BJ (cell line): ENCODE results near the gene RPS5. TPM values are rescaled to one million over a fixed set of nuclear protein-coding genes. Genes with fewer than 3 reads are reported as not detected.
A peak's percentile ranks its signal among the peaks of the same experiment; 100 is the strongest.

ENCODE experiments used
- CTCF ChIA-PET: fragments of 350-600 bp; formaldehyde crosslinking; extraction: SDS; loops from one replicate; lab custom pipeline; 2021; ENCODE audit warnings: antibody characterized with exemption, inconsistent platforms; lab: Yijun Ruan, JAX
- POLR2A ChIA-PET: fragments of 300-600 bp; sonication (Branson Sonifier 250); formaldehyde crosslinking; extraction: SDS; loops from one replicate; lab custom pipeline; 2021; ENCODE audit warnings: antibody characterized with exemption; lab: Charles Lee
- DNase-seq: peaks from one replicate; pipeline ENCODE4 v3.0.0-alpha.2; 2011; ENCODE audit warnings: low read depth
- H3K27me3 ChIP-seq: 2 replicates; pipeline ENCODE4 v1.6.0; 2011; ENCODE audit warnings: low read length; ENCODE audit not compliant: control insufficient read depth, insufficient read depth
- H3K36me3 ChIP-seq: 2 replicates; pipeline ENCODE4 v1.5.1; 2011; ENCODE audit warnings: low read length; ENCODE audit not compliant: control insufficient read depth, insufficient read depth
- H3K4me3 ChIP-seq: 2 replicates; pipeline ENCODE4 v1.5.1; 2011; ENCODE audit warnings: low read depth, mild to moderate bottlenecking, control low read depth, low read length
- polyA plus RNA-seq: library from polyadenylated mRNA; depleted of rRNA; stranded (reverse); fragments of >200 nt; gene quantifications from 2 replicates; pipeline ENCODE4 v1.2.3, GENCODE V29; 2011
- TF ChIP-seq, protein P1 (sequence below): IDR thresholded peaks from 2 replicates; pipeline ENCODE4 v1.5.1; 2011; ENCODE audit warnings: low read depth, mild to moderate bottlenecking, control low read depth, inconsistent platforms, low read length, moderate library complexity; ENCODE audit not compliant: insufficient read depth

Gene RPS5
- polyA plus RNA-seq, 1 experiment, result 3,326 TPM

DNA sequence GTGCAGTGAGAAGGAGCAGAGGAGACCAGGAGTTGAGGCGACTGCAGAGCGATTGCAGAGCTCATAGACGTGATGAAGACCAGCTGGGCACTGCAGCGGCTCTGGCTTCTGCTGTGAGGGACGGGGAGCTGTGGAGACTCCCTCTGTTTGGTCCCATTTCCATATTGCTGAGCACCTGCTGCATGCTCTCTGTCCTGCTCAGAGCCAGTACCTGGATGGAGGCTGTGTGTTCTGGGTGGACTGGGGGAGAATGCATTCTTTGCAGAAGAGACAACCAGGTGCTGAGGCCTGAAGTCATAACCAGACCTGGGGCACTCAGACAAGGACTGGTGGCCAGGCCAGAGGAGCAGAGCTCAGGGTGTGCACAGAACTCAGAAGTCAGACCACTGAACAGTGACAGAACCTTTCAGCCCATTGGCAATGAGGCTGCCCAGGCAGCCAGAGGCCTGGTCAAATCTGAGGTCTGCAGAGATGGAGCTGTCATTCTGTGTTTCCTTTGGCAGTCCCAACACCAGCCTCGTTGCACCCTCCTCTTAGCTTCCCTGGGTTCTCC lies 32.5 kb upstream of the RPS5 start:
- TF ChIP-seq, protein P1, sequence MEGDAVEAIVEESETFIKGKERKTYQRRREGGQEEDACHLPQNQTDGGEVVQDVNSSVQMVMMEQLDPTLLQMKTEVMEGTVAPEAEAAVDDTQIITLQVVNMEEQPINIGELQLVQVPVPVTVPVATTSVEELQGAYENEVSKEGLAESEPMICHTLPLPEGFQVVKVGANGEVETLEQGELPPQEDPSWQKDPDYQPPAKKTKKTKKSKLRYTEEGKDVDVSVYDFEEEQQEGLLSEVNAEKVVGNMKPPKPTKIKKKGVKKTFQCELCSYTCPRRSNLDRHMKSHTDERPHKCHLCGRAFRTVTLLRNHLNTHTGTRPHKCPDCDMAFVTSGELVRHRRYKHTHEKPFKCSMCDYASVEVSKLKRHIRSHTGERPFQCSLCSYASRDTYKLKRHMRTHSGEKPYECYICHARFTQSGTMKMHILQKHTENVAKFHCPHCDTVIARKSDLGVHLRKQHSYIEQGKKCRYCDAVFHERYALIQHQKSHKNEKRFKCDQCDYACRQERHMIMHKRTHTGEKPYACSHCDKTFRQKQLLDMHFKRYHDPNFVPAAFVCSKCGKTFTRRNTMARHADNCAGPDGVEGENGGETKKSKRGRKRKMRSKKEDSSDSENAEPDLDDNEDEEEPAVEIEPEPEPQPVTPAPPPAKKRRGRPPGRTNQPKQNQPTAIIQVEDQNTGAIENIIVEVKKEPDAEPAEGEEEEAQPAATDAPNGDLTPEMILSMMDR, result no peak
- DNase-seq, result no peak
- Histone ChIP-seq H3K27me3 (no peaks in the 10 kb centered on the region; the same call in 1 of the 2 replicates), H3K36me3 (peaks cover 14% of the 10 kb centered on the region), H3K4me3 (no peak overlapping the region)
- CTCF ChIA-PET, result interaction anchor here (1.3 kb wide), 1 partner anchor 15 kb away, joined by 4 read pairs; no protein-coding TSS in a partner anchor
- POLR2A ChIA-PET, result no interaction called here

DNA sequence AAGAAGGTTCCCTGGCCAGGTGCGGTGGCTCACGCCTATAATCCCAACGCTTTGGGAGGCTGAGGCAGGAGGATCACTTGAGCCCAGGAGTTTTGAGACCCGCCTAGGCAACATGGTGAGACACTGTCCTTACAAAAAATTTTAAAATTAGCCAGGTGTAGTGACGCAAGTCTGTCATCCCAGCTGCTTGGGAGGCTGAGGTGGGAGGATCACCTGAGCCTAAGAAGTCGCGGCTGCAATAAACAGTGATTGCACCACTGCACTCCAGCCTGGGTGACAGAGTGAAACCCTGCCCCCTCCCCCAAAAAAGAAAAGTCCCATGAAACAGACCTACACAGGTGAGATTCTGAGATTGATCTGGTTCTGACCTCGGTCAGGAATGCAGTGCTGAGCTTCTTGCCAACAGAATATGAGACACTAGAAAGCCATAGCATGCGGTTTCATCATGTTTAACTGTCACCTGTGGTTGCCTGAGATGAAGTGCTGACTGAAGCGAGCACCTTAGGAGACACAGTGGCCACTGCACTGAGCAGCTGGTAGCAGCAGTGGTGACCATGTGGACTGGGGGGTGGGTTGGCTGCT lies 31.8 kb upstream of the RPS5 start:
- Histone ChIP-seq H3K4me3 (no peak overlapping the region), H3K36me3 (peaks cover 14% of the 10 kb centered on the region), H3K27me3 (no peaks in the 10 kb centered on the region; the same call in 1 of the 2 replicates)
- DNase-seq, result no peak
- CTCF ChIA-PET, result interaction anchor here (1.3 kb wide), 1 partner anchor 16 kb away, joined by 4 read pairs; no protein-coding TSS in a partner anchor
- POLR2A ChIA-PET, result no interaction called here
- TF ChIP-seq, protein P1, result no peak

DNA sequence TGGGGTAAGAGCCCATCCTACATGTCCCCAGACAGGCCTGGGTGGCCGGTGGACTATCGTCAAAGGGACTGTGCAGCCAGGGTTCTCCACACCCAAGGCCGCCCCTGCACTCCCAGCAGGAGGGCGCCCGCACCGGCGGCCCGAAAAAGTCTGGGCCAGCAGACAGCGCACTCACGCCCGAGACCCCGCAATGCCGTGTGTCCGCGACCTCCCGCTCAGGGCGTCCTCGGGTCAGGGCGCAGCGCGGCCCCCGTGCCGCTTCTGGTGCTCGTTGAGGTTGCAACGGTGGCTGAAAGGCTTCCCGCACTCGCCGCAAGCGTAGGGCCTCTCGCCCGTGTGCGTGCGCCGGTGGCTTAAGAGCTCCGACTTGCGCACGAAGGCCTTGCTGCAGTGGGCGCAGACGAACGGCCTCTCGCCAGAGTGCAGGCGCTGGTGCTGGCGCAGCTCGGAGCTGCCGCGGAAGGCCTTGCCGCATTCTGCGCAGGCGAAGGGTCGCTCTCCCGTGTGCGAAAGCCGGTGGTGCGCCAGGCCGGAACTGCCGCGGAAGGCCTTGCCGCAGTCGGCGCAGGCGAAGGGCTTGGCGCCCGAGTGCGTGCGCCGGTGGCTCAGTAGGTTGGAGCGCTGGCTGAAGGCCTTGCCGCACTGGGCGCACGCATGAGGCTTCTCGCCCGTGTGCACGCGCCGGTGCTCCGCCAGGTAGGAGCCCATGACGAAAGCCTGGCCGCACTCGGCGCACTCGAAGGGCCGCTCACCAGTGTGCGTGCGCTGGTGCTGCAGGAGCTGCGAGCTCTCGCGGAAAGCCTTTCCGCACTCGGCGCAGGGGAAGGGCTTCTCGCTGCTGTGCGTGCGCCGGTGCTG lies 30.9 kb upstream of the RPS5 start:
- CTCF ChIA-PET, result no interaction called here

DNA sequence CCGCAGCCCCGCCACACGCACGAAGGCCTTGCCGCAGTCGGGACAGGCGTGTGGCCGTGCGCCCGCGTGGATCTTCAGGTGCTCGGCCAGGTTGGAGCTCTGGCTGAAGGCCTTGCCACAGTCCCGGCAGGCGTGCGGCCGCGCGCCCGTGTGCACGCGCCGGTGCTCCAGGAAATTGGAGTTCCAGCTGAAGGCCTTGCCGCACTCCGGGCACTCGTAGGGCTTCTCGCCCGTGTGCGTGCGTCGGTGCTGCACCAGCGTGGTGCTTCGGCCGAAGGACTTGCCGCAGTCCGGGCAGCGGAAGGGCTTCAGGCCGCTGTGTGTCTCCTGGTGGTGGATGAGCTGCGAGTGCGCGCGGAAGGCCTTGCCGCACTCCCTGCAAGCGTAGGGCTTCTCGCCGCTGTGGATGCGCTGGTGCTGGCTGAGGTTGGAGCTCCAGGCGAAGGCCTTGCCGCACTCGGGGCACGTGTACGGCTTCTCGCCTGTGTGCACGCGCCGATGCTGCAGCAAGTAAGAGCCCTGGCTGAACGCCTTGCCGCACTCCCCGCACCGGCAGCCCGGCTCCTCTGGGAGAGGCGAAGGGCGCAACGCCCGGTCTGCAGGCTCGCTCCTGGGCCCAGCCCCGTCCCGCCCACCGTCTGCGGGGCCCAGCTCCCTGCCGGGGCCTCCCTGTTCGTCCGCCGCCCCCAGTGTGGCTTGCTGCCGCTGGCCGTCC lies 30.1 kb upstream of the RPS5 start:
- H3K4me3 ChIP-seq, result peak overlapping the region; percentile 29
- TF ChIP-seq, protein P1, result no peak
- H3K36me3 ChIP-seq, result peaks cover 8% of the 10 kb centered on the region
- ChIA-PET CTCF (no interaction called here), POLR2A (interaction anchor here (0.6 to 0.7 kb wide), 2 partner anchors 24 to 52 kb away, joined by 3 read pairs; partner anchors contain the start of genes ZNF584 and ZNF837)
- no peaks in the 10 kb centered on the region; the same call in 1 of the 2 replicates for H3K27me3 ChIP-seq
- DNase-seq, result no peak

More for the DNA sequence above, 30.9 kb upstream of the RPS5 start:
- POLR2A ChIA-PET, result interaction anchor here (0.6 to 0.7 kb wide), 2 partner anchors 25 to 53 kb away, joined by 3 read pairs; partner anchors contain the start of genes ZNF584 and ZNF837
- H3K36me3 ChIP-seq, result peaks cover 9% of the 10 kb centered on the region
- DNase-seq, result no peak
- TF ChIP-seq, protein P1, result no peak
- H3K27me3 ChIP-seq, result no peaks in the 10 kb centered on the region; the same call in 1 of the 2 replicates
- H3K4me3 ChIP-seq, result peak overlapping the region; percentile 29
